Activated B cell treated with CpG ODN at 0.5 μM for 24 hours (primary cell): ENCODE results near the gene CNTNAP2. TPM values are rescaled to one million over a fixed set of nuclear protein-coding genes. Genes with fewer than 3 reads are reported as not detected.

ENCODE experiments used
- ATAC-seq: fragments of 200-7000 bp; cut with Tn5 transposase; one replicate; pipeline ENCODE4 v1.10.0; 2021; ENCODE audit warnings: low read depth, mild to moderate bottlenecking, moderate library complexity
- CTCF ChIA-PET: fragments of 350-600 bp; sonication (Branson Sonifier 250); formaldehyde crosslinking; loops from one replicate; lab custom pipeline; 2021; ENCODE audit warnings: antibody characterized with exemption; lab: Charles Lee
- POLR2A ChIA-PET: fragments of 350-600 bp; sonication (Branson Sonifier 250); formaldehyde crosslinking; loops from one replicate; lab custom pipeline; 2021; ENCODE audit warnings: antibody characterized with exemption; lab: Charles Lee
- DNase-seq: peaks from one replicate; pipeline ENCODE4 v3.0.0; 2022
- H3K27ac Mint-ChIP-seq: one replicate; pipeline ENCODE4 v1.8.0; 2020; ENCODE audit warnings: mixed read lengths
- H3K27me3 Mint-ChIP-seq: one replicate; pipeline ENCODE4 v1.8.0; 2021; ENCODE audit warnings: mixed read lengths
- H3K36me3 Mint-ChIP-seq: one replicate; pipeline ENCODE4 v1.8.0; 2021; ENCODE audit warnings: low read depth, mixed read lengths
- H3K4me1 Mint-ChIP-seq: one replicate; pipeline ENCODE4 v1.8.0; 2021; ENCODE audit warnings: mixed read lengths
- H3K4me3 Mint-ChIP-seq: one replicate; pipeline ENCODE4 v1.8.0; 2020; ENCODE audit warnings: mild to moderate bottlenecking, mixed read lengths
- H3K9me3 Mint-ChIP-seq: one replicate; pipeline ENCODE4 v1.8.0; 2020; ENCODE audit warnings: mixed read lengths
- CTCF ChIP-seq: fragments of 200-600 bp; IDR thresholded peaks from one replicate; pipeline ENCODE4 v1.8.0; 2022; ENCODE audit warnings: antibody characterized with exemption, mild to moderate bottlenecking
- intact Hi-C: fragments of 100-400 bp; cut with micrococcal nuclease; formaldehyde crosslinking; loops from one replicate; pipeline ENCODE4 v1.15.1; 2024
- total RNA-seq: library from RNA; stranded (reverse); gene quantifications from 2 replicates; pipeline ENCODE4 v1.2.3, GENCODE V29; 2022

Gene CNTNAP2
- total RNA-seq, 1 donor from 2014 or later: 0.84 TPM

GRCh38 chr7:146366938-146367337, 250.3 kb downstream of the CNTNAP2 start:
- H3K27me3 Mint-ChIP-seq: no peaks in the 10 kb centered on the region
- intact Hi-C loops: no loop called here
- H3K4me3 Mint-ChIP-seq: no peak overlapping the region
- CTCF ChIA-PET: no interaction called here
- no peaks in the 10 kb centered on the region for H3K9me3 Mint-ChIP-seq
- POLR2A ChIA-PET: no interaction called here
- DNase-seq (no peak), ATAC-seq (no peak)
- no peak overlapping the region for H3K27ac Mint-ChIP-seq
- H3K36me3 Mint-ChIP-seq: no peaks in the 10 kb centered on the region
- TF ChIP-seq CTCF: no peak
- H3K4me1 Mint-ChIP-seq: no peaks in the 10 kb centered on the region

- ChIA-PET POLR2A (no interaction called here), CTCF (no interaction called here)
- no peak overlapping the region for H3K27ac Mint-ChIP-seq
- no peak overlapping the region for H3K4me3 Mint-ChIP-seq
- DNase-seq: no peak
- no peak for TF ChIP-seq CTCF
- H3K36me3 Mint-ChIP-seq: no peaks in the 10 kb centered on the region
- no peaks in the 10 kb centered on the region for H3K27me3 Mint-ChIP-seq
- H3K4me1 Mint-ChIP-seq: no peaks in the 10 kb centered on the region
- peaks cover 2% of the 10 kb centered on the region for H3K9me3 Mint-ChIP-seq
- ATAC-seq: no peak
- intact Hi-C loops: no loop called here
Observed at GRCh38 chr7:146370171-146370570, 253.6 kb downstream of the CNTNAP2 start.

GRCh38 chr7:146375170-146375569, 258.6 kb downstream of the CNTNAP2 start:
- H3K36me3 Mint-ChIP-seq: no peaks in the 10 kb centered on the region
- no peak overlapping the region for H3K27ac Mint-ChIP-seq
- ATAC-seq (no peak), DNase-seq (no peak)
- H3K27me3 Mint-ChIP-seq: no peaks in the 10 kb centered on the region
- no peak for TF ChIP-seq CTCF
- no peak overlapping the region for H3K4me3 Mint-ChIP-seq
- CTCF ChIA-PET: no interaction called here
- peaks cover 4% of the 10 kb centered on the region for H3K9me3 Mint-ChIP-seq
- H3K4me1 Mint-ChIP-seq: no peaks in the 10 kb centered on the region
- intact Hi-C loops: no loop called here
- POLR2A ChIA-PET: no interaction called here

GRCh38 chr7:146378196-146378595, 261.6 kb downstream of the CNTNAP2 start:
- H3K9me3 Mint-ChIP-seq: peaks cover 6% of the 10 kb centered on the region
- ChIA-PET CTCF (no interaction called here), POLR2A (no interaction called here)
- no peak overlapping the region for H3K4me3 Mint-ChIP-seq
- no peaks in the 10 kb centered on the region for H3K4me1 Mint-ChIP-seq
- DNase-seq (no peak), ATAC-seq (no peak)
- intact Hi-C loops: no loop called here
- H3K27ac Mint-ChIP-seq: no peak overlapping the region
- TF ChIP-seq CTCF: no peak
- no peaks in the 10 kb centered on the region for H3K36me3 Mint-ChIP-seq
- H3K27me3 Mint-ChIP-seq: no peaks in the 10 kb centered on the region

GRCh38 chr7:146387140-146387539, 270.5 kb downstream of the CNTNAP2 start:
- DNase-seq (no peak), ATAC-seq (no peak)
- Mint-ChIP-seq H3K4me1 (no peaks in the 10 kb centered on the region), H3K27me3 (no peaks in the 10 kb centered on the region), H3K27ac (no peak overlapping the region), H3K36me3 (no peaks in the 10 kb centered on the region), H3K9me3 (peaks cover 2% of the 10 kb centered on the region), H3K4me3 (no peak overlapping the region)
- CTCF ChIA-PET: no interaction called here
- intact Hi-C loops: no loop called here
- no peak for TF ChIP-seq CTCF
- POLR2A ChIA-PET: no interaction called here
